Stimulated activated CD8-positive, alpha-beta memory T cell treated with anti-CD3 and anti-CD28 coated beads, Interleukin-4, amount 100 ng/mL, for 24 hours (primary cell): Measurements from ENCODE around the gene ARPC1B.
A peak's percentile ranks its signal among the peaks of the same experiment; 100 is the strongest.
"Not testable (repeated sequence)": the region's sequence is repeated elsewhere in the genome, so short reads cannot be mapped to it uniquely, and the experiment has no call there.

Experiments
- DNase-seq: peaks from one replicate; pipeline ENCODE4 v3.0.0-alpha.2; 2020; ENCODE audit warnings: low read depth

ARPC1B gene

DNA sequence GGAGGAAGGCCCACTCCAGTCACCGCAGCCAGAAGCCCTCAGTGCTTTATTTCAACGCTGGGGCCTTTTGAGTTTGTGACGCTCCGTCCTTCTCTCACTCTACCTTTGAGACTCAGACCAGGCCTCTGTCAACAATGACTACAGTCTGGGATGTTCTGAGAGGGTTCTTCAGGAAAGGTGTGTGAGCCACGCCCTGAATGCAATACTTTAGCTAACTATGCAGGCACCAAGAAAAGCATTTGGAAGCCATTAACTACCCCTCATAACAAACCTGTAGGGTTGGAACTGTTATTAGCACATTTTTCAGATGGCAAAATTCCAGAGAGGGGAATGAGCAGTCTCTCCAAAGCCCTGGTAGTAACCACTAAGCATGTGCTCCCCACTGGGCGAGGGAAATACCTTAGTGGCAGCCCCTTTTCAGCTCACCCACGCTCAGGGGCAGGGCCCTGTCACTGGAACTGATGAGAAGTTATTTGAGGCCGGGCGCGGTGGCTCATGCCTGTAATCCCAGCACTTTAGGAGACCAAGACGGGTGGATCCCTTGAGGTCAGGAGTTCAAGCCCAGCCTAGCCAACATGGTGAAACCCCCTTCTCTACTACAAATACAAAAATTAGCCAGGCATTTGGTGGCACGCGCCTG is 5.7 kb upstream of the ARPC1B start:
- no peak for DNase-seq

DNA sequence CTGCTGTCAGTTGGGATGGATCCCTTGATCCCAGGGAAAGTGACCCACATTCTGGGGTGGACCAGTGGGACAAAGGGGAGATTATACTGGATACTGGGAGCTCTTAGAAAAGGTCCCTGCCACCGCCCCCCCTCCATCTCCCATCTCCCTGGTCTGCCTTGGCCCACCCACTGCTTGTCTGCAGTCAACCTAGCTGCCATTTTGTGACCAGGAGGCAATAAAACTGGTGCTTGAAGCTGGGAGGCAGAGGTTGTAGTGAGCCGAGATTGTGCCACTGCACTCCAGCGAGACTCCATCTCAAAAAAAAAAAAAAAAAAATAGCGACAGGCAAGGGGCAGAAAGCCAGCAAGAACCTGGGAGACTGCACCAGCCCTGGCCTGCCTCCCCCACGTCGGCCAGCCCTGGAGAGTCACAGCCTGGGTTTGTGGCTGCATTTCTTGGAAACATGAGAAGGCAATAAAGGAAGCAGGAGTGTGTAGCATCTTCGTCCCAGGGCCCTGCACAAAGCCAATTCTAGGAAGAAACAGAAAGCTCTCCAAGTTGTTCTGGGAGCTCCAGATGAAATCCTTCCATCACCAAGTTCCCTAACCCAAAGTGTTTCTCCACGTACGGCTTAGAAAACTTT is 4.7 kb upstream of the ARPC1B start:
- no peak for DNase-seq

DNA sequence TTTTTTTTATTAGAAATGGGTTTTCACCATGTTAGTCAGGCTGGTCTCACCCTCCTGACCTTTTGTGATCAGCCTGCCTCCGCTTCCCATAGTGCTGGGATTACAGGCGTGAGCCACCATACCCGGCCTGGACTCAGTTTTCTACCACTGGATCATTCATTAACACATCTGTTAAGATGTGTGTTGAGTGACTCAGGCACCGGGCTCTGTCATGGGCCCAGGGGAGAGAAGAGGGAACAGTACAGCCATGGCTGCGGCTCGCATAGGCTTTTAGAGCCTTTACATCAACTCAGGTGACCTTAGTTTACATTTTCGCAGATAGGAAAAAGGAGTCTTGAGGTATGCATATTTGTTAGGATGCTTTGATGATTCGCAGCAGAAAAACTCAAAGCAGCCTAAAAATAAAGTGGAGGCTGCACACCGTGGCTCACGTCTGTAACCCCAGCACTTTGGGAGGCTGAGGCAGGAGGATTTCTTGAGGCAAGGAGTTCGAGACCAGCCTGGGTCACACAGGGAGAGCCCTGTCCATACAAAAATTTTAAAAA is 3.1 kb upstream of the ARPC1B start:
- no peak for DNase-seq

DNA sequence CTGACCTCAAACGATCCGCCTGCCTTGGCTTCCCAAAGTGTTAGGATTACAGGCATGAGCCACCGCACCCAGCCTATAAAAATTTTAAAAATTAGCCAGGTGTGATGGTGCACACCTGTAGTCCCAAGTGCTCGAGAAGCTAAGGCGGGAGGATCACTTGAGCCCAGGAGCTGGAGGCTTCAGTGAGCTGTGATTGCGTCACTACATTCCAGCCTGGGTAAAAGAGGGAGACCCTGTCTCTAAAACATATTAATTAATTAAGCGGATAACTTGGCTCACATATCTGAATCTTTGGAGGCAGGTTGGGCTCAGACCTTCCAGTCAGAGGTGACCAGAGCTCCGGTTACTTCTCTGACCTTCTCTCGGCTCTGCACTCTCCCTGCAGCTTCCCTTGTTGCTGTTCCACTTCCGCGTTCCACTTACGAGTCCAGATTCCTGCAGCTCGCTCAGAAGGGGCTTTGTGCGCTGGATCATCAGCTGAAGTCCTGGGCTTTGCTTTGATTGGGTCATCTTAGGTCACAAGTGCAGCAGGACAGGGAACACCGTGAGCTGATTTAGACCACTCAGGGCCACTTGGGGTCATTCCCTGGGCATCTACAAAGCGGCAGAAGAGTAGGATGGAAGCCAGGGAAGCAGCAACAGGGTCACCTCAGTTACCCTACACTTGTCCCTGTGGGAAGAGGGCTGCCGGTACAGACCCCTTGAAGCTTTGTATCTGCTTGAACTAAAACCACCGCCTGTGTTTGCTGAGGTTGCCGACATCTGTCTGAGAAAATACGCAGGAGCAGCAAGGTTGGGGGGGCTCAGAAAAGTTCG is 2.0 kb upstream of the ARPC1B start:
- DNase-seq, result no peak

- no peak for DNase-seq
Observed at GRCh38 chr7:99373091-99374066, 1.2 kb upstream of the ARPC1B start.

GRCh38 chr7:99375070-99375807 is 709 bp downstream of the ARPC1B start:
- DNase-seq, result peak; percentile 53

DNA sequence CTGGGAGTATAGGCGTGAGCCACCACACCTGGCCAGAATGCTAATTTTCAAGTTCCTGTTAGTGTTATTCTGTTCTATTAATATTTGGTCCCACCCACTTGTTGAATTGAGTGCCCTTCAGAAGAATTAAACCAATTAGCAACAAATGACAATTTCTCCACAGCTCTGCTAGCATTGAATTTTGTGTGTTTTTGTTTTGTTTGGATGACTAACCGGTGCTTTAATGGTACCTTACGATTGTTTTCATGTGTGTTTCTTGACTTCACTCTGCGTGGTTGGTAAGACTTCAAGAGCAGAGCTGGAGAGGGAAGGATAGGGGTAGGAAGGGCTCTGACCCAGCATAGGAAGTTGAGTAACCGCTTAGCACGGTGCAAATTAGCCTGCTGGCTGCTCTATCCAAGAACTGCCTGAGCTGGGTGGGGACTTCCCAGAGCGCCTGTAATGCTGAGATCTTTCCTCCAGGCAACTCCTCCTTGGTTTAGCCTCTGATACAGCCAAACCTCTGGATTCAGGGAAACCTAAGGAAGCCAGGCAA is 4.6 kb downstream of the ARPC1B start:
- no peak for DNase-seq

DNA sequence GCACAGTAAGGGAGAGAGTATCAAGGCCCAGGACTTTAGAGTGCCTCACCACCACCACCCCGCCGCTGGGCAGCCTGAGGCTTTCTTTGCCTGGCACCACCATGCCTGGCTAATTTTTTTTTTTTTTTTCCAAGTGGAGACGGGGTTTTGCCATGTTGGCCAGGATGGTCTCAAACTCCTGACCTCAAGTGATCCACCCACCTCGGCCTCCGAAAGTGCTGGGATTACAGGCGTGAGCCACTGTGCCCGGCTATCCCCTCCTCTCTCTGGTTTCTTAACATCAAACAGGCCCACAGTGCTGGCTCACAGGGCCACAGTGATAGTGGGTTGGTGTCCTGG is 5.1 kb downstream of the ARPC1B start:
- not testable (repeated sequence) for DNase-seq

- DNase-seq, result no peak
Observed at GRCh38 chr7:99380032-99380822, 5.7 kb downstream of the ARPC1B start.

- DNase-seq, result peak; percentile 82
Observed at GRCh38 chr7:99380823-99381663, 6.5 kb downstream of the ARPC1B start.

DNA sequence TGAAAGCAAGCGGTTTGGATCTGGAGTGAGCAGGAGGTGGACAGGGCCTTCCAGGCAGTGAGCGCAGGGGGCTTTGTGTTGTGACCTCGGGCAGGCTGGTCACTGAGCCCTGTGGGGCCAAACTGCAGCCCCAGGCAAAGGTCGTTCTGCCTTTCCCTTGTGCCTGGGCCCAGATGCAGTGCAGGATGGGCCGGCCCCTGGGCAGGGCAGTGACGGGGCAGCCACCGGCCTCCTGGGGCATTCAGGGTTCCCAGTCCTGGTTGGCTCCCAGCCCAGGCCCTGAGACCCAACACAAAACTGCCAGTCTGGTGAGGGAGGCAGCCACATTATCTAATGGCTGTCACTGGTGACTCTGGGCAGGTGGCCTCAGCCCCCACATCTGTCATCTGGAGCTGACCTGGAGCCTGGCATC is 7.1 kb downstream of the ARPC1B start:
- DNase-seq, result no peak

DNA sequence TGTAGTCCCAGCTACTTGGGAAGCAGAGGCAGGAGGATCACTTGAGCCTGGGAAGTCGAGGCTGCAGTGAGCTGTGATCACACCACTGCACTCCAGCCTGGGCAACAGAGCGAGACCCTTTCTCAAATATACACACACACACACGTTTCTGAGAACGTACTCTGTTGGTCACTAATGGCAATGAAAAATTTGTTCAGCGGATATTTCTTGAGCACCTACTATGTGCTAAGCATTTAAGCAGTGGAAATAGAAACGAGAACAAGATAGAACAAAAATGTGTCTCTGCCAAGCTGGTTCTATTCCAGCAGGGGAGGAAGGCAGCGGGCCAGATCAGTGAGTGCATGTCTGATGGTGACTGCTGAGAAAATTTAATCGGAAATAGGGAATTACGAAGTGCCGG is 8.7 kb downstream of the ARPC1B start:
- no peak for DNase-seq

- DNase-seq, result no peak
Observed at GRCh38 chr7:99383791-99384370, 9.4 kb downstream of the ARPC1B start.

GRCh38 chr7:99384523-99384922 is 10.0 kb downstream of the ARPC1B start:
- DNase-seq, result no peak

GRCh38 chr7:99385564-99385963 is 11.0 kb downstream of the ARPC1B start:
- no peak for DNase-seq

- DNase-seq, result no peak
Observed at GRCh38 chr7:99386584-99387238, 12.2 kb downstream of the ARPC1B start.

DNA sequence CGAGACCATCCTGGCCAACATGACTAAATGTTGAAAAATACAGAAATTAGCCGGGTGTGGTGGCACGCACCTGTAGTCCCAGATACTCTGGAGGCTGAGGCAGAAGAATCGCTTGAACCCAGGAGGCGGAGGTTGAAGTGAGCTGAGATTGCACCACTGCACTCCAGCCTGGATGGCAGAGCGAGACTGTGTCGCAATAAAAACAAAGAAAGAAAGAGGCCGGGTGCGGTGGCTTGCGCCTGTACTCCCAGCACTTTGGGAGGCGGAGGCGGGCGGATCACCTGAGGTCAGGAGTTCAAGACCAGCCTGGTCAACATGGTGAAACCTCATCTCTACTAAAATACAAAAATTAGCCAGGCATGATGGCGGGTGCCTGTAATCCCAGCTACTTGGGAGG is 12.7 kb downstream of the ARPC1B start:
- DNase-seq, result not testable (repeated sequence)

DNA sequence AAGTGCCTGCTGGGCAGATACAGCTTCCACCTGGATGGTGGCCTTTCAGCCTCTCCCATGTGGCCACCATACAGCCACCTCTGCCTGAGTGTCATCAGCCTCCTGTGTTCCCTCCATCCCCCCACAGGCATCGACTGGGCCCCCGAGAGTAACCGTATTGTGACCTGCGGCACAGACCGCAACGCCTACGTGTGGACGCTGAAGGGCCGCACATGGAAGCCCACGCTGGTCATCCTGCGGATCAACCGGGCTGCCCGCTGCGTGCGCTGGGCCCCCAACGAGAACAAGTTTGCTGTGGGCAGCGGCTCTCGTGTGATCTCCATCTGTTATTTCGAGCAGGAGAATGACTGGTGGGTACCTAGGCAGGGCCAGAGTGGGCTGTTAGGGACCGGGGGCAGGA is 13.4 kb downstream of the ARPC1B start:
- no peak for DNase-seq
